Body of pancreas (tissue), 4 donors: Measurements from ENCODE around the gene DIPK1A. TPM values are rescaled to one million over a fixed set of nuclear protein-coding genes. Genes with fewer than 3 reads are reported as not detected.

Experiments
- ATAC-seq: fragments of 150-250 bp; one replicate; pipeline ENCODE4 v1.9.1; 2016
- DNase-seq, 4 donors: peaks; one replicate each; pipeline ENCODE4 v3.0.0-alpha.2; 2019
- H3K27ac ChIP-seq, 4 donors: fragments of 200-600 bp; sonication (generic); 1 replicate in 3 of 4; 2 replicates in 1 of 4; pipeline versions ENCODE4 v1.5.1 to v1.6.1; 2016 to 2019; ENCODE audit warnings: mild to moderate bottlenecking in 1 of 4, mixed read lengths in 1 of 4, moderate library complexity in 1 of 4
- H3K27me3 ChIP-seq, 2 donors: fragments of 200-600 bp; sonication (generic); one replicate each; pipeline ENCODE4 v1.6.0; 2016; ENCODE audit warnings: mild to moderate bottlenecking in 1 of 2
- H3K36me3 ChIP-seq, 2 donors: fragments of 200-600 bp; sonication (generic); replicated peaks in 1 of 2; 2 replicates each; pipeline ENCODE4 v1.5.1; 2016; ENCODE audit warnings: low read depth in 2 of 2; ENCODE audit not compliant: insufficient read depth in 1 of 2
- H3K4me1 ChIP-seq: fragments of 200-600 bp; sonication (generic); one replicate; pipeline ENCODE4 v1.6.0; 2016
- H3K4me3 ChIP-seq, 2 donors: fragments of 200-600 bp; sonication (generic); 1 replicate in 1 of 2; 2 replicates in 1 of 2; pipeline ENCODE4 v1.5.1; 2016 to 2019
- H3K9me3 ChIP-seq, 3 donors: fragments of 200-600 bp; sonication (generic); 1 replicate in 2 of 3; 2 replicates in 1 of 3; pipeline ENCODE4 v1.5.1; 2016
- POLR2A ChIP-seq, 3 donors: fragments of 450-650 bp; IDR thresholded peaks; one replicate each; pipeline ENCODE4 v1.6.1; 2016; ENCODE audit warnings: antibody characterized with exemption in 3 of 3, mild to moderate bottlenecking in 2 of 3
- WGBS, 2 donors: methylation state at CpG; one replicate each; pipeline ENCODE4 v1.1.5; 2017; 5-methylcytosine and 5-hydroxymethylcytosine counted together
- intact Hi-C: fragments of 100-400 bp; cut with DNase I; formaldehyde crosslinking; loops from one replicate; pipeline ENCODE4 v1.15.1; 2023
- small RNA-seq: library from RNA; depleted of rRNA; stranded (forward); fragments of <200 nt; gene quantifications from one replicate; pipeline ENCODE3, GENCODE V24; 2016
- total RNA-seq, 2 donors: library from RNA; depleted of rRNA; stranded (reverse); fragments of >200 nt; gene quantifications; one replicate each; pipeline ENCODE4 v1.1.0, GENCODE V29; 2016
- TF ChIP-seq, protein P1 (sequence below), 7 experiments: fragments of 450-650 bp in 4 of 7; fragments of 200-600 bp in 3 of 7; sonication (generic) in 3 of 7; IDR thresholded peaks; one replicate each; pipeline ENCODE4 v1.5.1; 2016 to 2019; ENCODE audit warnings: antibody characterized with exemption in 7 of 7

Gene DIPK1A
- total RNA-seq, 2 donors from 2014 or later = 3.9 to 8.2 TPM

DNA sequence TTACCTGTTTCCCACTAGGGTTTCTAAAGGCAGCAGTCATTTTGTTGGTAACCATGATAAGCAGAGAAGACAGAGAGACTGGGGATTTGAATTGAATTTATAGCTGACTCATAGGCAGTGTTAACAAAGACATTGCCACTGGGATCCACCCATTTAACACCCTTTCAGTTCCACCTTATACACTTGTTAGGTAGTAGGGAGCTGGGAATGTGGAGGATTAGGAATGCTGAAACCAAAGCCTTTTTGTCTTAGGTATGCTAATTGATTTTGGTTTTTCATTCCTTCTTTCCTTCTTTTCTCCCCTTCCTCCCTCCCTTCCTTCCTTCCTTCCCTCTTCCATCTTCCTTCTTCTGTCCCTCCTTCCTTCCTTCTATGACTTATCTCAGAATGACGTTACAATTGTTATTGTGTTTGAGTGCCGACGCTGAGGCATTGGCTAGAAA is 168.9 kb downstream of the DIPK1A start:
- TF ChIP-seq, protein P1, sequence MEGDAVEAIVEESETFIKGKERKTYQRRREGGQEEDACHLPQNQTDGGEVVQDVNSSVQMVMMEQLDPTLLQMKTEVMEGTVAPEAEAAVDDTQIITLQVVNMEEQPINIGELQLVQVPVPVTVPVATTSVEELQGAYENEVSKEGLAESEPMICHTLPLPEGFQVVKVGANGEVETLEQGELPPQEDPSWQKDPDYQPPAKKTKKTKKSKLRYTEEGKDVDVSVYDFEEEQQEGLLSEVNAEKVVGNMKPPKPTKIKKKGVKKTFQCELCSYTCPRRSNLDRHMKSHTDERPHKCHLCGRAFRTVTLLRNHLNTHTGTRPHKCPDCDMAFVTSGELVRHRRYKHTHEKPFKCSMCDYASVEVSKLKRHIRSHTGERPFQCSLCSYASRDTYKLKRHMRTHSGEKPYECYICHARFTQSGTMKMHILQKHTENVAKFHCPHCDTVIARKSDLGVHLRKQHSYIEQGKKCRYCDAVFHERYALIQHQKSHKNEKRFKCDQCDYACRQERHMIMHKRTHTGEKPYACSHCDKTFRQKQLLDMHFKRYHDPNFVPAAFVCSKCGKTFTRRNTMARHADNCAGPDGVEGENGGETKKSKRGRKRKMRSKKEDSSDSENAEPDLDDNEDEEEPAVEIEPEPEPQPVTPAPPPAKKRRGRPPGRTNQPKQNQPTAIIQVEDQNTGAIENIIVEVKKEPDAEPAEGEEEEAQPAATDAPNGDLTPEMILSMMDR (IDR thresholded peaks at IDR 0.05) = no peak
- TF ChIP-seq POLR2A (IDR thresholded peaks at IDR 0.05) = no peak
- intact Hi-C loops = no loop called here
- Histone ChIP-seq H3K27ac (no peak overlapping the region), H3K9me3 (no peaks in the 10 kb centered on the region), H3K4me3 (no peak overlapping the region), H3K4me1 (no peaks in the 10 kb centered on the region), H3K27me3 (no peaks in the 10 kb centered on the region), H3K36me3 (no peaks in the 10 kb centered on the region)
- ATAC-seq (no peak), DNase-seq (no peak)
- WGBS, 2 donors = 70 to 84% methylated on average over 3 of the region's 3 CpGs

Small RNA genes within 50 kb of the gene (small RNA-seq; reads per million reads assigned to genes)
- gene RF00432 (not detected), gene RN7SL692P (not detected), gene RNU6-210P (not detected), gene RNU6-970P (not detected), gene SNORA66 (85.0 reads per million, percentile 96 among the genes with 10 or more reads in this experiment), gene SNORD21 (not detected)

Other genes starting within 250 kb of the DIPK1A start
- gene EVI5, start 176.4 kb downstream of the DIPK1A start, total RNA-seq = 10 to 100 TPM in 1 of 2 donors, 1 to 10 TPM in 1; 7.9 to 18.9 TPM
- 1,000 to 10,000 TPM in 1 of 2 donors, 100 to 1,000 TPM in 1; 979 to 1,023 TPM for gene RPL5, start 129.4 kb downstream of the DIPK1A start, total RNA-seq
- gene MTF2, start 117.8 kb upstream of the DIPK1A start, total RNA-seq = 10 to 100 TPM; 13.5 to 13.7 TPM
- gene TMED5, start 219.0 kb upstream of the DIPK1A start, total RNA-seq = 10 to 100 TPM; 31.1 to 31.3 TPM
- 1 to 10 TPM; 1.3 to 4.4 TPM for gene CCDC18, start 219.3 kb upstream of the DIPK1A start, total RNA-seq